Measurements from ENCODE around the gene MPIG6B. TPM values are rescaled to one million over a fixed set of nuclear protein-coding genes. Genes with fewer than 3 reads are reported as not detected.

MPIG6B gene
- polyA plus RNA-seq, 1 donor (not counting 4 experiments of a cell fraction or from before 2014, with no cell fraction given), result 0.10 TPM

- Histone ChIP-seq H3K36me3 (ENCODE audit: control insufficient read depth in 2 of 2, extremely low read depth in 1 of 2, insufficient read depth in 2 of 2, low read length in 2 of 2) (peaks cover 25 to 34% of the 10 kb centered on the region in 2 experiments), H3K9ac (ENCODE audit: control insufficient read depth, extremely low read depth, insufficient read depth, low read length) (peak within 1 kb of the TSS; percentile 50), H3K4me3 (ENCODE audit: control insufficient read depth in 2 of 3, extremely low read depth in 1 of 3, insufficient read depth in 2 of 3, low read depth in 1 of 3, low read length in 3 of 3) (peak within 1 kb of the TSS; percentile 38 to 74 (median 70)), H3K27me3 (ENCODE audit: control insufficient read depth, extremely low read depth, insufficient read depth, low read length) (no peaks in the 10 kb centered on the region), H3K27ac (ENCODE audit: control insufficient read depth, insufficient read depth, low read length) (no peak within 1 kb of the TSS), H3K79me2 (ENCODE audit: control insufficient read depth, insufficient read depth, low read length) (peaks cover 9% of the 10 kb centered on the region), H2AFZ (ENCODE audit: control insufficient read depth, low read length) (no peak within 1 kb of the TSS), H3K4me1 (ENCODE audit: control insufficient read depth, extremely low read depth, insufficient read depth, low read length) (peaks cover 18% of the 10 kb centered on the region), H4K20me1 (ENCODE audit: control insufficient read depth, extremely low read depth, insufficient read depth, low read length) (peaks cover 12% of the 10 kb centered on the region), H3K4me2 (ENCODE audit: control insufficient read depth, extremely low read depth, insufficient read depth, low read depth, low read length) (peak within 1 kb of the TSS; percentile 91), H3K9me3 (ENCODE audit: control insufficient read depth, low read depth, low read length) (no peaks in the 10 kb centered on the region), H3K9me1 (ENCODE audit: control insufficient read depth, extremely low read depth, insufficient read depth, low read length) (peaks cover 4% of the 10 kb centered on the region)
- TF ChIP-seq EZH2 (IDR thresholded peaks at IDR 0.05; ENCODE audit: low read length) (no peak), CTCF (optimal IDR thresholded peaks at IDR 0.05 in 1 of 3, IDR thresholded peaks at IDR 0.05 in 1 of 3, conservative IDR thresholded peaks at IDR 0.05 in 1 of 3; ENCODE audit: extremely low read depth in 1 of 3, insufficient read depth in 2 of 3, low read length in 3 of 3) (peak in 2 of 3 experiments; percentile 53 to 61)
- DNase-seq (ENCODE audit: low read depth, low spot score) (no peak), FAIRE-seq (no peak)
- dilution Hi-C loops (cut with MboI; ENCODE audit: extremely low pct_ligation_motif_present, low sequenced_read_pairs), result no loop called here
These were observed 5.8 kb downstream of the MPIG6B start, which contains the start of gene DDAH2 for GRCh38 chr6:31728767-31729514. DDAH2 (minus strand) TSS chr6:31729299; CDS start chr6:31729161, 138 bp downstream.

- TF ChIP-seq CTCF (optimal IDR thresholded peaks at IDR 0.05 in 1 of 3, IDR thresholded peaks at IDR 0.05 in 1 of 3, conservative IDR thresholded peaks at IDR 0.05 in 1 of 3; ENCODE audit: extremely low read depth in 1 of 3, insufficient read depth in 2 of 3, low read length in 3 of 3) (peak in 1 of 3 experiments; percentile 3), EZH2 (IDR thresholded peaks at IDR 0.05; ENCODE audit: low read length) (no peak)
- peaks cover 15% of the 10 kb centered on the region for H3K79me2 ChIP-seq (ENCODE audit: control insufficient read depth, insufficient read depth, low read length)
- no peaks in the 10 kb centered on the region for H3K27me3 ChIP-seq (ENCODE audit: control insufficient read depth, extremely low read depth, insufficient read depth, low read length)
- no peaks in the 10 kb centered on the region for H3K9me3 ChIP-seq (ENCODE audit: control insufficient read depth, low read depth, low read length)
- H3K9ac ChIP-seq (ENCODE audit: control insufficient read depth, extremely low read depth, insufficient read depth, low read length), result peak overlapping the region; percentile 50
- peaks cover 29 to 40% of the 10 kb centered on the region in 2 experiments for H3K36me3 ChIP-seq (ENCODE audit: control insufficient read depth in 2 of 2, extremely low read depth in 1 of 2, insufficient read depth in 2 of 2, low read length in 2 of 2)
- peaks cover 18% of the 10 kb centered on the region for H4K20me1 ChIP-seq (ENCODE audit: control insufficient read depth, extremely low read depth, insufficient read depth, low read length)
- peaks cover 24% of the 10 kb centered on the region for H3K4me1 ChIP-seq (ENCODE audit: control insufficient read depth, extremely low read depth, insufficient read depth, low read length)
- DNase-seq (ENCODE audit: low read depth, low spot score), result no peak
- peaks cover 4% of the 10 kb centered on the region for H3K9me1 ChIP-seq (ENCODE audit: control insufficient read depth, extremely low read depth, insufficient read depth, low read length)
- peak overlapping the region; percentile 91 for H3K4me2 ChIP-seq (ENCODE audit: control insufficient read depth, extremely low read depth, insufficient read depth, low read depth, low read length)
- peak overlapping the region; percentile 38 to 74 (median 70) for H3K4me3 ChIP-seq (ENCODE audit: control insufficient read depth in 2 of 3, extremely low read depth in 1 of 3, insufficient read depth in 2 of 3, low read depth in 1 of 3, low read length in 3 of 3)
- H2AFZ ChIP-seq (ENCODE audit: control insufficient read depth, low read length), result no peak overlapping the region
- FAIRE-seq, result peak; percentile 17
- dilution Hi-C loops (cut with MboI; ENCODE audit: extremely low pct_ligation_motif_present, low sequenced_read_pairs), result no loop called here
- H3K27ac ChIP-seq (ENCODE audit: control insufficient read depth, insufficient read depth, low read length), result no peak overlapping the region
These were observed 6.4 kb downstream of the MPIG6B start for GRCh38 chr6:31729515-31729978.

Measured in keratinocyte (primary cell).